HG02623 (cell line): Measurements from ENCODE around the gene RGP1.
A peak's percentile ranks its signal among the peaks of the same experiment; 100 is the strongest.

Experiments used
- ATAC-seq: cut with Tn5 transposase; IDR thresholded peaks from one replicate; pipeline ENCODE4 v1.9.1; 2021; ENCODE audit warnings: moderate library complexity; ENCODE audit not compliant: unreplicated experiment

RGP1 gene

DNA sequence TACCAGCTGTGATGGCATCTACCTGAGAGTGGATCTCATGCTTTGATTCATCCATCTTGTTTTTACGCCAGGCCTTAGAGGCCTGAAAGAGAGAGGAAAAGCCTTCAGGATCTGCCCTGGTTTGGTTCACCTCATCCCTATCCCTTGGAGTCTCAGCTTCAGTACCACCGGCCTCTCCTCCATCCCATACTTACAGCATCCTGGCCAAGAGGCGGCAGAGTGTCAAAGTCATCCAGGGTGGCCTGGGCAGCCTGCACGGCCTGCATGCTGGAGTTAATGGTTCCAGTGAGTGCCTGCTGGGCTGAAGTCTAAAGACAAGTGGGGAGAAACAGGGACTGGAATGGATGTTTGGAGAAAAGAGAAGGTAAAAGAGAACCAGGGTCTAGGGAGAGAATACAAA is 29.5 kb upstream of the RGP1 start:
- no peak for ATAC-seq

DNA sequence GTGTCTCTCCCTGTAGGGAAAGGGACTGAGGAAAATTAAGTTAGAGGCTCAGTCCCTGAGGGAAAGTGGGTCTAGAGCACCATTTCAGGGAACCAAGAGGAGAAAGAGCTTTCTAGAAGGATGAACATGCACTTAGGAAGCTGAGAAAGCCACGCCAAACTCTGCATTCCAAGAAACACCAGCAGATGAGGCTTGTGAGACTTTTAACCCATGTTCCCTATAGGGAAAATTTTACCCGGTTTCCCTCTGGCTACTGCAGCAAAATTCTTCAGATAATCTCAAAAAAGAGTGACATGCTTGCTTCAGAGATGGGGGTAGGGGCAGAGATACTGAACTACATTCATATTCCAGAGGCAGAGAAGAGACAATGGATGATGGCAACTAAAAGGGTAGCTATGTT is 25.7 kb upstream of the RGP1 start:
- ATAC-seq = no peak

DNA sequence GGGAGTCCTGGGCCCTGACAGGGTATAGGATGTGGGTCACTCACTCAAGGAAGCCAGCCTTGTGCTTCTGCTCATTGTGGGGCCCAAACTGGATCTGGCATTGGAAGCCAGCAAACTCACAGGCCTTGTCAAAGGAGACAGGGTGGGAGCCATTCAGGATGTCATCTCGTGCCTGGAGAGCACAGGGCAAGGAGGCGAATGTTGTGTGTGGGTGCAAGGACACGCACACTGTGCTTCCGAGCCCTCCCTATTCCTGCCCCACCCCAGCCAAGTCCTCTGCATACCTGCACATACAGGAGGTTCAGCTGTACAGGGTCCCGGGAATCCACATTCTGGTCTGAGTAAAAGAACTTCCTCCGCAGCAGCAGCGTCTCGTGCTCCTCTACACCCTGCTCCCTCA is 25.2 kb upstream of the RGP1 start:
- ATAC-seq = no peak

DNA sequence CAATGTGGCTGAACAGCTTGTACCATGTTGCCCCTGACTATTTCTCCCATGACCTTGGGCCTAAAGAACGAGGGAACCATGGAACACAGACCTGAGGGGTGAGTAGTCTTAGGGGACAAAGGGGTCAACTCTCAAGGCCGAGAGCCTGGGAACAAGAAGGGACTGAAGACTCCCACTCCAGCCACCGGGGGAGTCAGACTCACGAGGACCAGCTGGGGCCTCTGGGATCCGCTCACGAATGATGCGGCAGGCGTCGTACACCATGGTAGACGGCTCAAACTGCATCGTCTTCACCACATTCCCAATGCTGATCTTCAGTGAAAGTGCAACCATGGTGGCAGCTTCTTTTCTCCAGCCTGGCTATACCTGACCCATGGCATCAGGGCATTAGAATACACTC is 23.7 kb upstream of the RGP1 start:
- no peak for ATAC-seq

DNA sequence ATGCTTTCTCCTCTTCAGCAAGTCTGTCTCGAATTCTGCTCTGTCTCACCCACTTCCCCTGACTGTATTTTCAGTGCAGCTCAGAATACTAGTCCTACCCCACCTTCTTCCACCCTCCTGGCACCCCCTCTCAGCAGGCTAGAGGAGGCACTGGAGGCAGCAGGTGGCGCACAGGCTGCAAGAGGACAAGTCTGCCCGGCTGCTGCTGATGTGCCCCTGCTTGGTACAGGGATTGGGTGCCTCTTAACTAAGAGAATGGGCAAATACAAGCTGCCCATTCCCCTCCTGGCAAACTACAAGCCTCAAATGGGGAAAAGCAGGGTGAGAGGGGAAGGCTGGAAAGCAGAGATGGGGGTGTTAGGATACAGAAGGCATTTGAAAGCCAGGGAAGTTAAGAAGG is 22.2 kb upstream of the RGP1 start:
- ATAC-seq = peak; percentile 37

GRCh38 chr9:35727676-35728040 is 21.4 kb upstream of the RGP1 start:
- ATAC-seq = no peak

DNA sequence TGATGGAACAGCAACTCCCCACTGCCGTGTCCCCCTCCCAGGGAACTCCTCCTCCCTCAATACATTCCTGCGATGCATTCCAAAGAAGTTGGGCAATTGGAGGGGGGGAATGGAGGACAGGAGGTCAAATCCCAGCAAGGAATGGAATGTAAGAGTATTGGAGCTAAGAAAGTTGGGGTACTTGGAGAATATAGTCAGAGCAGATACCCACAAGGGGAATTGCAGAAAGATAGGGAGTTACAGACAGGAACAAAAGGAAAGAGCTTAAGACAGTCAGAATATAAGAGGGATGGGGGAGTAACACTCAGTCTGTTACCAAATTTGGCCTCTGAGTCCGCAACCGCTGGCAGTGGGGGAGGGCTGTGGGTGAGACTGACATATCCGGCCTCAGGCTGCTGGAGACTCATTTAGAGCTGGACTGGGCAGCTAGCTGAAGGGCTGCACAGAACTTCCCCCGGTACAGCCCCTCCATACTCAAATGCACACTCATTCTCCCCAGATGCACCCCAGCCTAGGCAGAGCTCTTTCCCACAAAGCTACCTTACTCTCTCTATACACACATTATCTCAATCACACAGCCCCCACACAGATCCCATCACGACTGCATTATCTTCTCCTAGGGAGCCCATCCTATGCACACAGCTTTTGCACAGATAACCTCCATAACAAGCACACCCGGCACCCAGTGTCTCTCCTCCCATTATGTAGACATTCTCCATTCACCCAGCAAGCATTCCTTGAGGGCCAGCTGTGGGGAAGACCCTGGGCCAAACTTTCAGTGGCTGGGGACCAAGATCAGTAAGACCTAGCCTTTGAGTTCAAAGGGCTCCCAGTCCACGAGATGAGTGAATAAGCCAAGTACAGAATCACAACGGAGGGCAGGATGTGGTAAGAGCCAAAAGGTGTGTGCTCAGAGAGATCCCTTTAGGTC is 20.8 kb upstream of the RGP1 start:
- no peak for ATAC-seq

GRCh38 chr9:35729101-35729500 is 20.0 kb upstream of the RGP1 start:
- ATAC-seq = no peak

GRCh38 chr9:35729700-35730485 is 19.2 kb upstream of the RGP1 start:
- no peak for ATAC-seq

DNA sequence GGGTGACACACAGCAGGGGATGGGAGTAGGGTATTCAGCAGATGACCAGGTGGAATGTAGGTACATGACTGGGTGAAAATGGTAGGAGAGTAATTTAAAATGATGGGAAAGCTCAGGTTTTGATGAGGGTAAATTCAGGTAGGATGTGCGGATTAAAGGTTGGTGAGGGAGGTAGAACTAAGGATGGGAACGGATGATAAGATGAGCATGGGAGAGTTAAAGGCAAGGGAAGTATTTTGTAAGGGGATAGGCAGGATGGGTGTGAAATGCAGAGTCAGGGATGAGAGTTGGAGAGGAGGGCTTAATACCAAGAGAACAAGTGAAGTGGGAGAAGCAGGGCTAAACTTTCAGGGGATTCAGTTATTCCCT is 18.6 kb upstream of the RGP1 start:
- no peak for ATAC-seq

- no peak for ATAC-seq
Observed at GRCh38 chr9:35731415-35732184, 17.5 kb upstream of the RGP1 start.

GRCh38 chr9:35732185-35732799 is 16.8 kb upstream of the RGP1 start, which contains the start of the genes CREB3 and TLN1:
Gene CREB3 (plus strand): TSS chr9:35732666. CDS start chr9:35732773, 107 bp downstream.
Gene TLN1 (minus strand): TSS chr9:35732195. CDS start chr9:35725694, 6,501 bp downstream.
- ATAC-seq = peak; percentile 75

GRCh38 chr9:35732800-35733541 is 16.1 kb upstream of the RGP1 start:
- ATAC-seq = no peak

GRCh38 chr9:35734096-35734495 is 15.0 kb upstream of the RGP1 start:
- ATAC-seq = no peak

DNA sequence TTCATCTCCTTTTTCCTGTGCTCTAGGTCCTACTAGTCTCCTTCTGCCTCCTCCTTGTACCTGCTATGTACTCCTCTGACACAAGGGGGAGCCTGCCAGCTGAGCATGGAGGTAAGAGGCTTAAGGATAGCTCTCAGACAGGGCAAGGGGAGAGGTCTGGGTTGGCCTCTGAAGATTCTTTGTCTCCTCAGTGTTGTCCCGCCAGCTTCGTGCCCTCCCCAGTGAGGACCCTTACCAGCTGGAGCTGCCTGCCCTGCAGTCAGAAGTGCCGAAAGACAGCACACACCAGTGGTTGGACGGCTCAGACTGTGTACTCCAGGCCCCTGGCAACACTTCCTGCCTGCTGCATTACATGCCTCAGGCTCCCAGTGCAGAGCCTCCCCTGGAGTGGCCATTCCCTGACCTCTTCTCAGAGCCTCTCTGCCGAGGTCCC is 12.9 kb upstream of the RGP1 start:
- ATAC-seq = no peak

GRCh38 chr9:35737143-35737542 is 11.9 kb upstream of the RGP1 start:
- no peak for ATAC-seq

- ATAC-seq = no peak
Observed at GRCh38 chr9:35738186-35738585, 10.9 kb upstream of the RGP1 start.

- no peak for ATAC-seq
Observed at GRCh38 chr9:35738924-35739323, 10.2 kb upstream of the RGP1 start.

- no peak for ATAC-seq
Observed at GRCh38 chr9:35740243-35740642, 8.8 kb upstream of the RGP1 start.

DNA sequence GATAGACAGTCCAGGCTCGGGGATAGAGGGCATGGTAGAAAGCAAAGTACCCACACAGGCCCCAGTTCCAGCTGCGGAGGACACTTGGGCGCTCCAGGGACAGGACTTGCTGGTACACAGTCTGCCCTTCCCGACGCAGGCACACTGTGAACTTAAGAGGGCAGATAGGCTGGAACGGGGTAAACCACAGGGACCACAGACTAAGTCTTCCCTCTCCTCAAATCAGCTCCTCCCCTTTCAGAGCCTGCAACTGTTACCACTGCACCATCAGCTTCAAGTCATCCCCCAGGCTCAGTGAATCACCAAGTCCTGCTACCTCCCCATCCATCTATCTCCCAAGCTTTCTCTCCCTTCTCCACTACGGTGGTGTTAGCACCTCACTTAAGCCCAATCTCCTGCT is 7.3 kb upstream of the RGP1 start:
- ATAC-seq = no peak
